ENCODE results near the gene ZCWPW2. TPM values are rescaled to one million over a fixed set of nuclear protein-coding genes. Genes with fewer than 3 reads are reported as not detected.

The ZCWPW2 gene
- polyA plus RNA-seq, 3 donors: 0.07 to 0.41 (median 0.35) TPM

DNA sequence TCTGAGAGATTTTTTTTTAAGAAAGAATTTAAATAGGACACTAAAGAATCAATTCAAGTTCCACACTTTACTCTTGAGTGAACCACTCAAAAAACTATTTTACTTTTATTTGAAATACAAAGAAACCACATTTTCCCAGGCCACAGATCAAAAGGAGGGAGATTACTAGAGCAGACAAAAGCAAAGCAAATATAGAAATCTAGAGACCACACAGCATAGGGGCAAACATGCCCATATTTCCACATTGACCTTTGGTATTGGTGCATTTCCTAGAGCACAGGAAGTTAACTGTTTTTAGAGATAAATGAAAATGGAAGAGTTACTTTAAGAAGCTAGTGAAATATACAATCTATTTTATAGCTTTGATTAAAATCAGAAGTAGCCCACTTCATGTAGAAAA lies 27.5 kb upstream of the ZCWPW2 start:
- H3K9me3 Mint-ChIP-seq: no peaks in the 10 kb centered on the region
- no peak overlapping the region for H3K27ac ChIP-seq (ENCODE audit: low read depth in 1 of 2, low read length in 2 of 2)
- intact Hi-C loops (cut with micrococcal nuclease): no loop called here
- peaks cover 57 to 80% of the 10 kb centered on the region in 2 donors for H3K36me3 ChIP-seq (replicated peaks in 1 of 2; ENCODE audit: control insufficient read depth in 1 of 2, insufficient read depth in 2 of 2, low read length in 2 of 2)
- H3K79me2 ChIP-seq (ENCODE audit: insufficient read depth, low read length): no peaks in the 10 kb centered on the region
- peaks cover 59 to 60% of the 10 kb centered on the region in 2 donors for H3K36me3 Mint-ChIP-seq
- H4K20me1 ChIP-seq (ENCODE audit: insufficient read depth, low read length): no peaks in the 10 kb centered on the region
- no peak overlapping the region for H3K27ac Mint-ChIP-seq
- H2AFZ ChIP-seq (ENCODE audit: insufficient read depth, low read depth, low read length, poor library complexity, severe bottlenecking): no peak overlapping the region
- no peak overlapping the region for H3K4me3 Mint-ChIP-seq
- H3K27me3 ChIP-seq (ENCODE audit: control insufficient read depth in 2 of 2, insufficient read depth in 2 of 2, low read length in 2 of 2): no peaks in the 10 kb centered on the region
- peaks cover 0 to under 1% of the 10 kb centered on the region in 2 donors for H3K4me1 ChIP-seq (ENCODE audit: control insufficient read depth in 1 of 2, insufficient read depth in 2 of 2, low read length in 2 of 2)
- H3K27me3 Mint-ChIP-seq (ENCODE audit: low read depth in 3 of 3): no peaks in the 10 kb centered on the region
- H3K9me3 ChIP-seq (replicated peaks in 1 of 2; ENCODE audit: control insufficient read depth in 1 of 2, insufficient read depth in 1 of 2, low read length in 2 of 2): no peaks in the 10 kb centered on the region
- TF ChIP-seq, protein P1, sequence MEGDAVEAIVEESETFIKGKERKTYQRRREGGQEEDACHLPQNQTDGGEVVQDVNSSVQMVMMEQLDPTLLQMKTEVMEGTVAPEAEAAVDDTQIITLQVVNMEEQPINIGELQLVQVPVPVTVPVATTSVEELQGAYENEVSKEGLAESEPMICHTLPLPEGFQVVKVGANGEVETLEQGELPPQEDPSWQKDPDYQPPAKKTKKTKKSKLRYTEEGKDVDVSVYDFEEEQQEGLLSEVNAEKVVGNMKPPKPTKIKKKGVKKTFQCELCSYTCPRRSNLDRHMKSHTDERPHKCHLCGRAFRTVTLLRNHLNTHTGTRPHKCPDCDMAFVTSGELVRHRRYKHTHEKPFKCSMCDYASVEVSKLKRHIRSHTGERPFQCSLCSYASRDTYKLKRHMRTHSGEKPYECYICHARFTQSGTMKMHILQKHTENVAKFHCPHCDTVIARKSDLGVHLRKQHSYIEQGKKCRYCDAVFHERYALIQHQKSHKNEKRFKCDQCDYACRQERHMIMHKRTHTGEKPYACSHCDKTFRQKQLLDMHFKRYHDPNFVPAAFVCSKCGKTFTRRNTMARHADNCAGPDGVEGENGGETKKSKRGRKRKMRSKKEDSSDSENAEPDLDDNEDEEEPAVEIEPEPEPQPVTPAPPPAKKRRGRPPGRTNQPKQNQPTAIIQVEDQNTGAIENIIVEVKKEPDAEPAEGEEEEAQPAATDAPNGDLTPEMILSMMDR (IDR thresholded peaks at IDR 0.05): no peak
- H3K4me2 ChIP-seq (replicated peaks; ENCODE audit: extremely low read depth, low read length, poor library complexity, severe bottlenecking): no peak overlapping the region
- no peak overlapping the region for H3K9ac ChIP-seq (ENCODE audit: insufficient read depth, low read length, poor library complexity, severe bottlenecking)
- no peaks in the 10 kb centered on the region for H3K4me1 Mint-ChIP-seq
- H3K4me3 ChIP-seq (replicated peaks in 1 of 3; ENCODE audit: low read depth in 2 of 3, low read length in 3 of 3): no peak overlapping the region
- no peak for DNase-seq

- no peak overlapping the region for H3K4me2 ChIP-seq (replicated peaks; ENCODE audit: extremely low read depth, low read length, poor library complexity, severe bottlenecking)
- H3K9ac ChIP-seq (ENCODE audit: insufficient read depth, low read length, poor library complexity, severe bottlenecking): no peak overlapping the region
- Mint-ChIP-seq H3K36me3 (peaks cover 65 to 67% of the 10 kb centered on the region in 2 donors), H3K27ac (no peak overlapping the region), H3K4me1 (peaks cover 6% of the 10 kb centered on the region), H3K27me3 (ENCODE audit: low read depth in 3 of 3) (no peaks in the 10 kb centered on the region), H3K4me3 (no peak overlapping the region), H3K9me3 (no peaks in the 10 kb centered on the region)
- peaks cover 4 to 10% of the 10 kb centered on the region in 2 donors for H3K4me1 ChIP-seq (ENCODE audit: control insufficient read depth in 1 of 2, insufficient read depth in 2 of 2, low read length in 2 of 2)
- DNase-seq: no peak
- intact Hi-C loops (cut with micrococcal nuclease): no loop called here
- TF ChIP-seq, protein P1 (IDR thresholded peaks at IDR 0.05): no peak
- no CpG with 5 or more reads among the region's 1 CpG for WGBS (ENCODE audit: insufficient coverage)
- no peak overlapping the region for H3K27ac ChIP-seq (ENCODE audit: low read depth in 1 of 2, low read length in 2 of 2)
- peaks cover 69 to 89% of the 10 kb centered on the region in 2 donors for H3K36me3 ChIP-seq (replicated peaks in 1 of 2; ENCODE audit: control insufficient read depth in 1 of 2, insufficient read depth in 2 of 2, low read length in 2 of 2)
- H3K9me3 ChIP-seq (replicated peaks in 1 of 2; ENCODE audit: control insufficient read depth in 1 of 2, insufficient read depth in 1 of 2, low read length in 2 of 2): no peaks in the 10 kb centered on the region
- no peaks in the 10 kb centered on the region for H4K20me1 ChIP-seq (ENCODE audit: insufficient read depth, low read length)
- no peak overlapping the region for H3K4me3 ChIP-seq (replicated peaks in 1 of 3; ENCODE audit: low read depth in 2 of 3, low read length in 3 of 3)
- H2AFZ ChIP-seq (ENCODE audit: insufficient read depth, low read depth, low read length, poor library complexity, severe bottlenecking): no peak overlapping the region
- H3K79me2 ChIP-seq (ENCODE audit: insufficient read depth, low read length): no peaks in the 10 kb centered on the region
- H3K27me3 ChIP-seq (ENCODE audit: control insufficient read depth in 2 of 2, insufficient read depth in 2 of 2, low read length in 2 of 2): no peaks in the 10 kb centered on the region
Measured at GRCh38 chr3:28322464-28322863, 26.1 kb upstream of the ZCWPW2 start.

All from CD14-positive monocyte (primary cell).